LNCaP clone FGC (cell line): ENCODE results near the gene CLSTN2.
A peak's percentile ranks its signal among the peaks of the same experiment; 100 is the strongest.

ENCODE experiments used
- DNase-seq: peaks from one replicate; pipeline ENCODE4 v3.0.0-alpha.2; 2011; ENCODE audit warnings: low read depth
- H3K4me3 ChIP-seq: 2 replicates; pipeline ENCODE4 v1.5.1; 2011; ENCODE audit warnings: mild to moderate bottlenecking, low read depth, low read length, control low read depth
- TF ChIP-seq, protein P1 (sequence below): IDR thresholded peaks from 2 replicates; pipeline ENCODE4 v1.5.1; 2012; ENCODE audit warnings: mild to moderate bottlenecking; ENCODE audit not compliant: control insufficient read depth, insufficient read depth; ENCODE audit errors: extremely low read depth

Gene CLSTN2

DNA sequence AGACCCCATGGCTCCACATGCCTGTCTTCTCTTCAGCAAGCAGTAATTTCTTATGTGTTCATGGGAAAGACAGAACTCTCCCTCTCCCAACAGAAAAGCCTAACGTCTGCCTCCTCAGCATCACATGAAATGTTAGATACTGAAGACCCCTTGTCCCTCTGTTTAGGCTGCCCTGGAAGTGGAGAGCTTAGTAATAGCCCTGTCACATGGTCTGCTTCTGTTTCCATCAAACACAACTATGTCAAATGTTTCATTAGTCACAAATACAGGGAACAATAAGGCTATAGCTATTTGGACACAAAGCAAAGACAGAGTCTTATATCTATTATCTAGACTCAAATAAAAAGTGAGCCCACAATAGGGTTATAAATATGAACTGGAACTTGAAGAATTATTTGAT, 552.6 kb downstream of the CLSTN2 start:
- no peak overlapping the region for H3K4me3 ChIP-seq
- TF ChIP-seq, protein P1, sequence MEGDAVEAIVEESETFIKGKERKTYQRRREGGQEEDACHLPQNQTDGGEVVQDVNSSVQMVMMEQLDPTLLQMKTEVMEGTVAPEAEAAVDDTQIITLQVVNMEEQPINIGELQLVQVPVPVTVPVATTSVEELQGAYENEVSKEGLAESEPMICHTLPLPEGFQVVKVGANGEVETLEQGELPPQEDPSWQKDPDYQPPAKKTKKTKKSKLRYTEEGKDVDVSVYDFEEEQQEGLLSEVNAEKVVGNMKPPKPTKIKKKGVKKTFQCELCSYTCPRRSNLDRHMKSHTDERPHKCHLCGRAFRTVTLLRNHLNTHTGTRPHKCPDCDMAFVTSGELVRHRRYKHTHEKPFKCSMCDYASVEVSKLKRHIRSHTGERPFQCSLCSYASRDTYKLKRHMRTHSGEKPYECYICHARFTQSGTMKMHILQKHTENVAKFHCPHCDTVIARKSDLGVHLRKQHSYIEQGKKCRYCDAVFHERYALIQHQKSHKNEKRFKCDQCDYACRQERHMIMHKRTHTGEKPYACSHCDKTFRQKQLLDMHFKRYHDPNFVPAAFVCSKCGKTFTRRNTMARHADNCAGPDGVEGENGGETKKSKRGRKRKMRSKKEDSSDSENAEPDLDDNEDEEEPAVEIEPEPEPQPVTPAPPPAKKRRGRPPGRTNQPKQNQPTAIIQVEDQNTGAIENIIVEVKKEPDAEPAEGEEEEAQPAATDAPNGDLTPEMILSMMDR = no peak
- no peak for DNase-seq

DNA sequence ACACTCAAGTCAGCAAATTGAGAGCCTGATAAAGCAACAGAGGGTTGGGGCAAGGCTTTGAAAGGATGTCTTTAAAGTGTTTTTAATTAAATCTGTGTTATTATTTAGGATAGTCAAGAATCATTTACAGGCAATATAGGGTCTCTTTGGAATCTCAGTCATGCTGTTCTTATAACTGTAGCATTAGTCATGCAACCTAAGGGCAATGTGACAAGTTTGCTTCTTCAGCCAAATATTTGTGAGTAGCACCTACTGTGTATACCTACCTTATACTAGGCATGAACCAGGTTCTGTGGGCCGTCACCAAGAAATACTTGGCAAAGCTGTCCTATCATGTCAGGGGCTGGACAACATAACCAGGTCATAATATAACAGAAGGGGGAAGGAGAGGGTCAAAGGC, 558.3 kb downstream of the CLSTN2 start:
- no peak for DNase-seq
- TF ChIP-seq, protein P1 = no peak
- H3K4me3 ChIP-seq = no peak overlapping the region

DNA sequence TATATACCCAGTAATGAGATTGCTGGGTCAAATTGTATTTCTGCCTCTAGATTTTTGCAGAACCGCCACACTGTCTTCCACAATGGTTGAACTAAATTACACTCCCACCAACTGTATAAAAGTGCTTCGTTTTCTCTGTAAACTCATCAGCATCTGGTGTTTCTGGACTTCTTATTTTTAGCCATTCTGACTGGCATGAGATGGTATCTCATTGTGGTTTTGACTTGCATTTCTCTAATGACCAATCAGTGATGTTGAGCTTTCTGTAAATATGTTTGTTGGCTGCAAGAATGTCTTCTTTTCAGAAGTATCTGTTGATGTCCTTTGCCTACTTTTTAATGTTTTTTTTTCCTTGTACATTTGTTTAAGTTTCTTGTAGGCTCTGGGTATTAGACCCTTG, 560.0 kb downstream of the CLSTN2 start:
- DNase-seq = no peak
- no peak overlapping the region for H3K4me3 ChIP-seq
- TF ChIP-seq, protein P1 = no peak

DNA sequence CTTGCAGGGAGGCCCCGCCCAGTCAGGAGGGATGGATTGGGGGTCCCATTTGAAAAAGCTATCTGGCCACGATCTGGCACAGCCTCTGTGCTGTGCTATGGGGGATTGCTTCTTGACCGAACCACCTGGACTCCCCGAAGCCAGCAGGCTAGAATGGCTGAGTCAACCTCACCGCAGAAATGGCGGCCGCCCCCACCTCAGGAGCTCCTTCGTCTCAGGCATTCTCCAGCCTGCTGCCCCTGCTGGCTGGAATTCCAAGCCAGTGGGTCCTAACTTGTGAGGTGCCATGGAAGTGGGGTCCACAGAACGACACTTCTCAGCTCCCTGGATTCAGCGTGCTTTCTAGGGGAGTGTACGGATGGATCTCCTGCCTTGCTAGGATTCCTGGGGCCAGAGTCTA, 562.3 kb downstream of the CLSTN2 start:
- TF ChIP-seq, protein P1 = no peak
- no peak overlapping the region for H3K4me3 ChIP-seq
- DNase-seq = no peak

DNA sequence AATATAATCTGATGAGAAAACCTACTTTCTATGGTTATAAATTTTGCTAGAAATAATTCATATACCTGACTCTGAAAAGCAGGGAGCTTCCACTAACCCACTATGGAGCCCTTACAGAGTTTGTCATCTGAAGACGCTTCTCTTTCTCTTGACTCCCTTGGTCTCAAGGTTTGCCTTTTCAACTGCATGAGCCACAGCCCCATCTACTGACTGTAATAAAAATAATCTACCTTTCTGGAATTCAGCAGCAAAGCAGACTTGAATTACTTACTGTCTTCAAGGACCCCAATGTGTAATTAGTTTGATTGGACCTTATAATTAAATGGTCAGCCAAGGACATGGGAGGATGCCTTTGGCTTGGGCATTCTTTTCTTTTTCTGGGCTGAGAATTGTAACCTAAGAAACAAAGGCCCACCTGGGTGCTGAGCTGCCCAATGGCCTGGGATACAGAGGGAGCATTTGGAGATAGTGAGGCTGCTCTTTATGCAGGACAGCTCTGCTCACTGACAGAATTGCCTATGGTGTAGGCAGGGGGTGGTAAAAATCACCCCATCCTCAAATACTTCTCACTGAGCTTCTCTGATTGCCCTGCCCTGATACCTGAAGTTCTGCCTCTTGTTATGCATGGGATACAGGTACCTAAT, 564.3 kb downstream of the CLSTN2 start:
- no peak for DNase-seq
- H3K4me3 ChIP-seq = no peak overlapping the region
- TF ChIP-seq, protein P1 = peak; percentile 64

DNA sequence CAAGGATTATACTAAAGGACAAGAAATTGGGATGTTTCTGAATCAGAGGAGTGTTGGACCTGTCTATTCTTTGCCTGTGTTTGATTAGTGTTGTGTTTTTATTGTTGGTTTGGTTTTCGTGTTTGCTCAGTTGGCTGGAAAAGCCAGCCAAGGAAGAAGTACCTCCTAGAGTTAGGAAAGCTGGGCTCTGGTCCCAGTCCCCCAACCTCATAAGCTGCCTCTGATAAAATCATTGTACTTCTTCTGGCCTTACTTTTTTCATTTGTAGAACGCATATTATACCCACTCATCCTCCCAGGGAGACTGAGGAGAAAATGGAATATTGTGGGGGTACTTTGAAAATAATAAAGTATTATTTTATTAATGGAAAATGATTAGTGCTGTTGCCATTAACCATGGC, 565.5 kb downstream of the CLSTN2 start:
- H3K4me3 ChIP-seq = no peak overlapping the region
- TF ChIP-seq, protein P1 = no peak
- DNase-seq = peak; percentile 61

DNA sequence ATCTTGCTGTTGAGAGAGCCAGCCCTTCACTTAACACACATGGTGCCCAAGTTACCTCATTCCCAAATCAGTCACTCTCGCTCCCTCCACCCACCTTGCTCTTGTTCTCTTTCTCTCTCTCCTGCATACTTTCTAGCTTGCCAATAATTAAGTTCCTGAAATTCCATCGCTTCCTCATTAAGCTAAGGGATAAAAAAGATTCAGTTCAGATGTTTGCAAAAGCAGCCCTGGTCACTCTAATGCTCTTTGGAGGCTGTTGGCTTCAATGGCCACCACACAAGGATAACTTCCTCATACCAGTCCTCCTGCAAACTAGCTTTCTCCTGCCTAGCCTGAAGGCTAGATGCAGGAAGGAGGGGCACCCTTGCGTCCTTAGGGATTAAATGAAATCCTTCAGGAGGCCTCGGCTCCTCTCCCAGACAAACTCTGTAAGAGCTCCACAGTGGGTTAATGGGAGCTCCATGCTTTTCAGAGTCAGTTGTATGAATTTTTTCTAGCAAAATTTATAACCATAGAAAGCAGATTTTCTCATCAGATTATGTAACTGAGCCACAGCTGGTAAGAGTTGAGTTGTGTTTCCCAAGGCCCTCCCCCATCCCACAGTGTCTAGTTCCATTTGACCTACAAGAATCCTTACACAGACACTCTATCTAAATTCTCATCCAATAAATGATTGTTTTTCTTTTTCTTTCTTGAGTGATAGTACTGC, 566.2 kb downstream of the CLSTN2 start:
- DNase-seq = no peak
- TF ChIP-seq, protein P1 = no peak
- no peak overlapping the region for H3K4me3 ChIP-seq
